Activated gamma-delta T cell treated with anti-CD3 and anti-CD28 coated beads, Interleukin-2, amount 50 U/mL, for 16 hours (primary cell): ENCODE measurements around the gene CDH22.

ENCODE experiments used
- DNase-seq: peaks from one replicate; pipeline ENCODE4 v3.0.0-alpha.2; 2020; ENCODE audit warnings: low read depth

CDH22 gene

GRCh38 chr20:46240065-46240464 is 68.2 kb downstream of the CDH22 start:
- no peak for DNase-seq

GRCh38 chr20:46237736-46238135 is 70.6 kb downstream of the CDH22 start:
- DNase-seq, result no peak

- no peak for DNase-seq
Observed at GRCh38 chr20:46237227-46237626, 71.1 kb downstream of the CDH22 start.

DNA sequence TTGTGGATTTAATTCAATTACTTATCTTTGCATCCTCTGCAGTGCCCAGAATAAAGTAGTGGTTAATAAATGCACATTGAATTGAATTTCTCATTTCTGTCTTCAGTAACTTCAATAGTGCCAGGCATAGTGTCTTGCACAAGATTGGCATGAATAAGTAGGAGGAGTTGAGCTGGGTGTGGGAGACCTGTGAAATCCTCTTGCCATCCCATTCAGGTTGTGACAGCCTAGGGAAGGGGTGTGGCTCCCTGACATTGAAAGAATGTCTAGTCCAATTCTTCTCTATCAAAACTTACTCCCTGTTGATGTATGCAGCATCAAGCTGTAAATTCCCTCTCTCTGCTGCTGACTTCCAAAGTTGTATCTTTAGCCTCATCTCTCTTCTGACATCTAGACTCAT is 73.2 kb downstream of the CDH22 start:
- no peak for DNase-seq

- DNase-seq, result no peak
Observed at GRCh38 chr20:46233701-46234100, 74.6 kb downstream of the CDH22 start.

- DNase-seq, result no peak
Observed at GRCh38 chr20:46232539-46232938, 75.8 kb downstream of the CDH22 start.

DNA sequence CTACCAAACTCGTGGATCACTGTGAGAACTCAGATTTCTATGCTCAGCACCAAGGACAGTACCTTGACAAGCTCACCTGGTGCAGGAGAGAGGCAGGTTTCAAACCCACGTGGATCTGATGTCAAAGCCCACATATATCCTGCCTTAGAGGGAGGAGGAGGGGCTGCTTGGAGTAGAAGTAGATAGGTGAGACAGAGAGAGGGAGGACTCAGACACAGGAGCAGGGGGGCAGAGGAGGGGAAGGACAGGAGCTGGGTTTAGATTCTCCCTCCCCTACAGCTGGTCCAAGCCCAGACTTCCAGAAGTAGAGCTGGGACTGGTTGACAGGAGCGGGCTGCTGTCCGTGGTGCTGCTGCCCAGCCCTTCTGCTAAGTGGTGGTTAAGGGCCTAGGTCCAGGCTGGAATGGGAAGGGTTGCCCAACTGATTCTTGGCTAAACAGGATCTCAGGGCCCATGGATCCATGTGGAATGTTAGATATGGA is 77.5 kb downstream of the CDH22 start:
- DNase-seq, result no peak

- no peak for DNase-seq
Observed at GRCh38 chr20:46230106-46230491, 78.2 kb downstream of the CDH22 start.

GRCh38 chr20:46229478-46230105 is 78.7 kb downstream of the CDH22 start:
- DNase-seq, result no peak

DNA sequence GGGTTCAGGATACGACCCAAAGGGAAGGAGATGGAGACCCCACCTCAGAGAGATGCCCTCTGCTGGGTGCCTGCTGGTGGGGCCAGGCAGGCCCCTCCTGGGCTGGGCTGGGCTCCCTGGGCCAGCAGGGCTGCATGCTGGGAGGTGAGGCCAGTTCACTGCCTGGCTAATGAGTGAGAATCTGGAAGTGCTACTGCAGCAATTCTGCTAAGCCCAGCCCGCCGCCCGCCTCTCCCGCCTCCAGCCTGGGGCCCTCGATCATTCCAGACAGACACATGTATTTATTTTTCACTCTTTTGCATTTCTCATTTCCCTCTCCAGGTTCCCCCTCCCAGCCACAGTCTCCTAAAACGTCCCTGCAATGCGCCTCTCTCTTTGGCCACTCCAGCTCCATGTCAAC is 79.6 kb downstream of the CDH22 start:
- no peak for DNase-seq

GRCh38 chr20:46227272-46227767 is 81.0 kb downstream of the CDH22 start:
- DNase-seq, result no peak

DNA sequence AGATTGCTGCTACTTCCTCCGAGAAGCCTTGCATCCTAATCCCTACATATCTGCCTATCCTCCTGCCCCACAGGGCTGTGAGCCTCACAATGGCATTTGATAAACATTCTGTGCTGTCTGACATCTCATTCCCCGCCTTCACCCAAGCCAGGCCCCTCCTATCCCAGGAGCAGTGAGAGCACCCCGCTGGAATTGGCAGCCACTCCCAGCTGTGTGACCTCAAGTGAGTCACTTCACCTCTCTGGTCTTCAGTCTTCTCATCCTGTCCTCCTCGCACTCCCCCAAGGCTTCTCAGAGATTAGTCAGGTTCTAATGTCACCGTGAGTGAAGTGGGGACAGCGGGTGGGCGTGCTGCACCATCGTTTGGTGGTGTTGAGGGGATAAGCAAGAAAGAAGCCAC is 81.7 kb downstream of the CDH22 start:
- DNase-seq, result no peak

DNA sequence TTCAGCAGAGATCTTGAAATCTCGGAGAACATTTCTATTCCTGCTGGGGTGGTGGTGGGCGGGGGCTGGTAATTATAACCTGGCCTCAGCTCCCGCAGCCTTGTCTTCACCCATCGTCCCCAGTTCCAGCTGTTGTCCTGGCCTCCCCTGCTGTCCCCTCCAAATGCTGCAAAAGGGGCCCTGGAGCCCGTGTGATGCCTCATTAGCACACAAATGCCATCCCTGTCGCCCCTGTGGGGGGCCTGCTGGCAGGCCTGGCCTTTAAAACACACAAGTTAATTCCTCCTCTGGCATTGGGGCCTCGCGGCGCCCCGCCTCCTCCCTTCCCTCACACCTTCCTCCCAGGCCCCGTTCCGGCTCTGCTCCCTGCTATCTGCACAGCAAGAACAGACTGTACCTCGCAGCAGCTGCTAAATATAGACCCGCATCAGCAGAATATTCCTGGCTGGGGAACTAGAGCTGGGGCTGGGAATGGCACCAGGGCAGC is 85.7 kb downstream of the CDH22 start:
- no peak for DNase-seq

DNA sequence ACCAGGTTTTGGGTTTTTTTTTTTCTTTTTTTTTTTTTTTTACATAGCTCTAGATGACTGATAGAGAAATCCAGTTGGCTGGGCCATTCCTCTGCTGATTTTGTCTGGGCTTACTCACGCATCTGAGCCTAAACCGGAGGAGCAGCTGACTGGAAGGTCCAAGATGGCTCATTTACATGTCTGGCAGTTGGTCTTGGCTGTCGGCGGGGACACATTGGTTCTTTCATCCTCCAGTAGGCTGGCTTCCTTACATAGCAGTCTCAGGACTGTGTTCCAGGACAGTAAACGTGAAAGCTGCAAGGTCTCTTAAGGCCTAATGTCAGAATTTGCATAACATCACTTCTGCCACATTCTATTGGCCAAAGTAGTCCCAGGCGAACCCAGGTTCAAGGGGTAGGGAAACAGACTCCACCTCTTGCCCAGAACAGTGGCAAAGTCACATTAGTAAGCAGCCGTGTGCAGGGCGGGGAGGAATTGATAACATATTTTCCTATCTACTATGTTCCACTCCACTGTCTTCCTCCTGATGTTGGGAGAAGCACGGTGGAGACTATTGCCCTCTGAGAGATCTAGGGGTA is 87.0 kb downstream of the CDH22 start:
- no peak for DNase-seq

DNA sequence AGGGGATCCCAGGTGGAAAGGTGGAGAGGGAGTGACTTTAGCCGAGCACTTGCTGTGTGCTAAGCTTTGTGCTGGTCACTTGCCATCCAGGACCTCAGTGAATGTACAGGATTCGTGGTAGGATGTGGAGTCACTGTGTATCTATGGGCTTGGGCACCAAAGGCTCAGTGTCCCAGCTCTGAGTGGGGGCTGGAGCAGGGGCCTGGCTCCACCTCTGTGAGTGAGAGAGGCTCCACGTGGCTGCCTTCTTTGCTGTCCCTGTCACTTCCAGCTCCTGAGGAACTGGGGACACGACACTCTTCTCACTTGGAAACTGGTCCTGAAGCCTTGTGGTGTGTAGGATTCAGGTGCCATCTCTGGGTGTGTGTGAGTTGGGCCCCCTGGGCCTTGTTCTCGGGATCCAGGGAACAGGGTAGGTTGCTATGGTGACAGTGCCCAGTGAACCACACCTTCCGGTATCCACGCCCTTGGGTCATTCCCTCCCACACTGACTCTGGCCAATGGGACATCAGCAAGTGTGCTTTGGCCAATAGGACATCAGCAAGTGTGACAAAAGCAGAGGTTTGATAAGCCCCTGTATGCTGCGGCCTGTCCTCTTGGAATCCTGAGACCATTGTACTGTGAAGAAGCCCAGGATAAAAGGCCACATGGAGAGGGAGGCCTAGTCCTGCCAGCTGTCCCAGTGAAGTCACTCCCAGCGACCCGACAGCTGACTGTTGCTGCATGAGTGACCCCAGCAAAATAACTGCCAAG is 87.7 kb downstream of the CDH22 start:
- no peak for DNase-seq

DNA sequence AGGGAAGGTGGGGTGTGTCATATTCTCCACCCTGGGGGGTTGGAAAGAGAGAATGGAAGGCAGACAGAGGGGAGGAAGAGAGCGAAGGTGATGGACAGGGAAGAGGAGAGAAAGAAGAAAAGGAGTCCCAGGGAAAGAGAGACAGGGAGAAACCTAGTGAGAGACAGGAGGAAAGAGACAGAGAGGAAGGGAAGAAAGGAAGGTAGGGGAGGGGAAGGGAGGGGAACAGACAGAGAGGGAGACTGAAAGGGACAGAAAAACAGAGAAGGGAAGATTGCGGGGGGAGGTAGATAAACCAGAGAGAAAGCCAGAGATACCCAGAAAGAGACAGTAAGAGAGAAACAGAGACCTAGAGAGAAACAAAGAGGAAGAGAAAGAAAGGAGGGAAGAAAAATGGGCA is 88.4 kb downstream of the CDH22 start:
- DNase-seq, result no peak

GRCh38 chr20:46219190-46219589 is 89.1 kb downstream of the CDH22 start:
- DNase-seq, result no peak

DNA sequence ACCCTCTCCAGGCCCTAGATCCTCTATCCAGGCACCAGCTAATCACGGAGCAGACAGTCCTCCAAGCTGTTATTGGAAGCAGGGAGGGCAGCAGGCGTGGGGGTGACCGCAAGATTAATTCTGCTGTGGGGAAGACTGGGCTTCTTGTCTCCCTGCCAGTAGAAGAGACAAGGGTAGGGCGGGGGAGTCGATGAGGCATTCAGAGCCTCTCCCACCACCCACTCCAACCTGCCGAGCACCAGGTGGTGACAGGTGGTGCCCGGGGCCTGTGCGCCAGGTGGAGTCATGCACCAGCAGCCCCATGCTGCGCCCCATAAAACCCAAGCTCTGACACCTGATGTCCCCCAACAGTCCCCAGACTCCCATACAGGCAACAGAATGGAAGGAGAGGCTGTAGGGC is 89.6 kb downstream of the CDH22 start:
- DNase-seq, result no peak

- no peak for DNase-seq
Observed at GRCh38 chr20:46217583-46217982, 90.7 kb downstream of the CDH22 start.

- no peak for DNase-seq
Observed at GRCh38 chr20:46216770-46217464, 91.4 kb downstream of the CDH22 start.

GRCh38 chr20:46215913-46216707 is 92.2 kb downstream of the CDH22 start:
- DNase-seq, result no peak
